PC-3 (cell line): ENCODE measurements around the gene NOP10. TPM values are rescaled to one million over a fixed set of nuclear protein-coding genes. Genes with fewer than 3 reads are reported as not detected.
"Not testable (repeated sequence)": the region's sequence is repeated elsewhere in the genome, so short reads cannot be mapped to it uniquely, and the experiment has no call there.

Experiments used
- ATAC-seq: fragments of 200-7000 bp; cut with Tn5 transposase; 2 replicates; pipeline ENCODE4 v1.9.1; 2020; ENCODE audit warnings: mild to moderate bottlenecking, moderate library complexity
- BruUV-seq: library from RNA; stranded (reverse); fragments of 400-500 nt; replicated peaks from 2 replicates; lab custom pipeline; 2021; lab: Mats Ljungman, UMichigan
- CTCF ChIA-PET: fragments of 300-600 bp; sonication (Branson Sonifier 250); formaldehyde crosslinking; loops from one replicate; lab custom pipeline; 2022; ENCODE audit warnings: antibody characterized with exemption; lab: Charles Lee
- POLR2A ChIA-PET: fragments of 300-600 bp; sonication (Branson Sonifier 250); formaldehyde crosslinking; loops from one replicate; lab custom pipeline; 2022; ENCODE audit warnings: antibody characterized with exemption; ENCODE audit not compliant: unreplicated experiment; lab: Charles Lee
- DNase-seq: peaks from one replicate; pipeline ENCODE4 v3.0.0-alpha.2; 2015
- H2AFZ ChIP-seq: fragments of 300-600 bp; sonication (generic); 2 replicates; pipeline ENCODE4 v1.6.0; 2016; ENCODE audit warnings: antibody characterized with exemption, low read length
- H3F3A ChIP-seq: fragments of 300-600 bp; sonication (generic); one replicate; pipeline ENCODE4 v1.6.0; 2017; ENCODE audit warnings: antibody characterized with exemption, low read length, control low read depth, mild to moderate bottlenecking; ENCODE audit not compliant: unreplicated experiment
- H3K27ac ChIP-seq: fragments of 300-600 bp; sonication (generic); 2 replicates; pipeline ENCODE4 v1.5.1; 2016; ENCODE audit warnings: mild to moderate bottlenecking, low read length
- H3K27me3 ChIP-seq: fragments of 300-600 bp; sonication (generic); 2 replicates; pipeline ENCODE4 v1.6.1; 2016; ENCODE audit warnings: low read length, mixed read lengths
- H3K36me3 ChIP-seq: fragments of 300-600 bp; sonication (generic); 2 replicates; pipeline ENCODE4 v1.6.1; 2016; ENCODE audit warnings: low read depth, mixed run types, low read length, mixed read lengths
- H3K4me1 ChIP-seq: fragments of 300-600 bp; sonication (generic); 2 replicates; pipeline ENCODE4 v1.5.1; 2016; ENCODE audit warnings: low read length; ENCODE audit not compliant: insufficient read depth
- H3K4me2 ChIP-seq: fragments of 300-600 bp; sonication (generic); 2 replicates; pipeline ENCODE4 v1.6.0; 2016; ENCODE audit warnings: low read length
- H3K4me3 ChIP-seq: fragments of 300-600 bp; sonication (generic); 2 replicates; pipeline ENCODE4 v1.5.1; 2016; ENCODE audit warnings: mild to moderate bottlenecking, low read length, mixed read lengths
- H3K79me2 ChIP-seq: fragments of 300-600 bp; sonication (generic); 2 replicates; pipeline ENCODE4 v1.6.1; 2017; ENCODE audit warnings: low read length, mixed read lengths
- H3K9ac ChIP-seq: fragments of 300-600 bp; sonication (generic); 2 replicates; pipeline ENCODE4 v1.6.0; 2016; ENCODE audit warnings: mild to moderate bottlenecking, low read length
- H3K9me2 ChIP-seq: fragments of 300-600 bp; sonication (generic); replicated peaks from 2 replicates; pipeline ENCODE4 v1.6.1; 2016; ENCODE audit warnings: mixed run types, low read length, mixed read lengths
- H3K9me3 ChIP-seq: fragments of 300-600 bp; sonication (generic); 2 replicates; pipeline ENCODE4 v1.6.1; 2016; ENCODE audit warnings: low read length, mixed read lengths
- H4K20me1 ChIP-seq: fragments of 300-600 bp; sonication (generic); 2 replicates; pipeline ENCODE4 v1.6.1; 2016; ENCODE audit warnings: low read length, mixed read lengths
- CTCF ChIP-seq: fragments of 300-600 bp; sonication (generic); conservative IDR thresholded peaks from 2 replicates; pipeline ENCODE4 v1.5.1; 2017; ENCODE audit warnings: antibody characterized with exemption, low read depth, mild to moderate bottlenecking, low read length
- EZH2 ChIP-seq: fragments of 300-600 bp; sonication (generic); IDR thresholded peaks from one replicate; pipeline ENCODE4 v1.6.1; 2017; ENCODE audit warnings: antibody characterized with exemption, mild to moderate bottlenecking, low read length; ENCODE audit not compliant: unreplicated experiment
- EZH2phosphoT487 ChIP-seq: fragments of 300-600 bp; sonication (generic); IDR thresholded peaks from 2 replicates; pipeline ENCODE4 v1.6.1; 2018; ENCODE audit warnings: mild to moderate bottlenecking, antibody characterized with exemption, low read length, borderline replicate concordance
- intact Hi-C: fragments of 100-400 bp; cut with micrococcal nuclease; formaldehyde crosslinking; loops from 2 replicates; pipeline ENCODE4 v1.9.0; 2023
- total RNA-seq: library from RNA; depleted of rRNA; stranded (reverse); fragments of >200 nt; gene quantifications from 2 replicates; pipeline ENCODE4 v1.2.3, GENCODE V29; 2014

Gene NOP10
- total RNA-seq, 1 experiment from 2014 or later = 323 TPM

GRCh38 chr15:34348735-34349300 is 5.9 kb upstream of the NOP10 start:
- ATAC-seq (no peak), DNase-seq (no peak)
- H3K9me2 ChIP-seq = no peaks in the 10 kb centered on the region
- no peak overlapping the region for H3K9ac ChIP-seq
- no peaks in the 10 kb centered on the region for H3K79me2 ChIP-seq
- H2AFZ ChIP-seq = no peak overlapping the region
- intact Hi-C loops = no loop called here
- no TSS peak for BruUV-seq
- no peaks in the 10 kb centered on the region for H3K4me1 ChIP-seq
- ChIA-PET CTCF (no interaction called here), POLR2A (no interaction called here)
- TF ChIP-seq EZH2 = no peak
- no peak for TF ChIP-seq EZH2phosphoT487
- no peak for TF ChIP-seq CTCF
- H4K20me1 ChIP-seq = no peaks in the 10 kb centered on the region
- H3K9me3 ChIP-seq = no peaks in the 10 kb centered on the region
- no peak overlapping the region for H3K4me2 ChIP-seq
- no peaks in the 10 kb centered on the region for H3K36me3 ChIP-seq
- H3K27ac ChIP-seq = no peak overlapping the region
- no peak overlapping the region for H3K4me3 ChIP-seq
- H3F3A ChIP-seq = no peaks in the 10 kb centered on the region
- H3K27me3 ChIP-seq = no peaks in the 10 kb centered on the region

- CTCF ChIA-PET = no interaction called here
Measured at GRCh38 chr15:34347951-34348638, 5.2 kb upstream of the NOP10 start.

GRCh38 chr15:34342213-34342736 is 661 bp downstream of the NOP10 start:
- H3K9me3 ChIP-seq, H3K27me3 ChIP-seq, ATAC-seq, DNase-seq, H4K20me1 ChIP-seq, BruUV-seq, H3K9me2 ChIP-seq: not testable (repeated sequence)
- Histone ChIP-seq H3K9ac (peak overlapping the region; percentile 99), H3F3A (peaks cover 14% of the 10 kb centered on the region), H3K4me3 (peak overlapping the region; percentile 85), H3K27ac (peak overlapping the region; percentile 88), H3K4me1 (peaks cover 29% of the 10 kb centered on the region), H3K79me2 (peaks cover 41% of the 10 kb centered on the region), H3K4me2 (peak overlapping the region; percentile 87), H3K36me3 (peaks cover 18% of the 10 kb centered on the region), H2AFZ (peak overlapping the region; percentile 76; the same call in 1 of the 2 replicates)
- intact Hi-C loops = loop anchor here (2.0 kb wide), 2 partner anchors 67 to 125 kb away; no protein-coding TSS in a partner anchor
- CTCF ChIA-PET = interaction anchor here (0.8 to 1.9 kb wide), 2 partner anchors 16 to 25 kb away, joined by 6 to 11 read pairs; partner anchors contain the start of gene LPCAT4
- POLR2A ChIA-PET = interaction anchor here (0.7 kb wide), 1 partner anchor 235 kb away, joined by 22 read pairs; no protein-coding TSS in a partner anchor

More at GRCh38 chr15:34347951-34348638, 5.2 kb upstream of the NOP10 start:
- no peaks in the 10 kb centered on the region; the same call in 1 of the 2 replicates for H3K4me1 ChIP-seq
- no peak overlapping the region for H3K4me2 ChIP-seq
- H3K4me3 ChIP-seq = no peak overlapping the region
- H3K9ac ChIP-seq = no peak overlapping the region
- no peak overlapping the region for H3K27ac ChIP-seq
- no peak for ATAC-seq
- no peaks in the 10 kb centered on the region for H3K9me2 ChIP-seq
- no peaks in the 10 kb centered on the region for H4K20me1 ChIP-seq
- H3K27me3 ChIP-seq = no peaks in the 10 kb centered on the region
- H3F3A ChIP-seq = no peaks in the 10 kb centered on the region
- no peak overlapping the region for H2AFZ ChIP-seq
- H3K36me3 ChIP-seq = no peaks in the 10 kb centered on the region
- H3K79me2 ChIP-seq = no peaks in the 10 kb centered on the region
- no peaks in the 10 kb centered on the region for H3K9me3 ChIP-seq
- intact Hi-C loops = no loop called here
- TF ChIP-seq EZH2phosphoT487 (no peak), CTCF (no peak)
- no TSS peak for BruUV-seq
- POLR2A ChIA-PET = no interaction called here
- no peak for DNase-seq
